HepG2 (cell line): ENCODE results near the gene RIN3. TPM values are rescaled to one million over a fixed set of nuclear protein-coding genes. Genes with fewer than 3 reads are reported as not detected.

ENCODE experiments used
- ARID3A ChIP-seq: IDR thresholded peaks from 2 replicates; pipeline ENCODE4 v1.6.1; 2012; ENCODE audit warnings: low read depth, low read length, improper control_type of control experiment
- ATF2 ChIP-seq: sonication (generic); formaldehyde crosslinking; IDR thresholded peaks from 2 replicates; pipeline ENCODE4 v1.4.0; 2020; ENCODE audit warnings: missing genetic modification reagents
- E2F5 ChIP-seq: sonication (generic); formaldehyde crosslinking; conservative IDR thresholded peaks from 2 replicates; pipeline ENCODE4 v1.4.0; 2020; ENCODE audit warnings: missing genetic modification reagents
- HDAC1 ChIP-seq: sonication (generic); formaldehyde crosslinking; IDR thresholded peaks from 2 replicates; pipeline ENCODE4 v1.5.1; 2020; ENCODE audit warnings: mild to moderate bottlenecking, missing genetic modification reagents
- HMG20A ChIP-seq: IDR thresholded peaks from 2 replicates; pipeline ENCODE4 v1.6.1; 2016; ENCODE audit warnings: borderline replicate concordance
- HOXA3 ChIP-seq: sonication (generic); formaldehyde crosslinking; IDR thresholded peaks from 2 replicates; pipeline ENCODE4 v1.5.0; 2020; ENCODE audit warnings: missing genetic modification reagents
- JUNB ChIP-seq: sonication (generic); formaldehyde crosslinking; IDR thresholded peaks from 2 replicates; pipeline ENCODE4 v1.8.0; 2022; ENCODE audit warnings: missing genetic modification reagents, mild to moderate bottlenecking, borderline replicate concordance
- MLLT10 ChIP-seq: sonication (generic); formaldehyde crosslinking; IDR thresholded peaks from 2 replicates; pipeline ENCODE4 v1.4.0; 2020; ENCODE audit warnings: missing genetic modification reagents
- MLX ChIP-seq: IDR thresholded peaks from 2 replicates; pipeline ENCODE4 v1.6.1; 2016
- RXRA ChIP-seq: sonication (generic); formaldehyde crosslinking; IDR thresholded peaks from 2 replicates; pipeline ENCODE4 v1.5.1; 2020; ENCODE audit warnings: missing genetic modification reagents
- SIX1 ChIP-seq: sonication (generic); formaldehyde crosslinking; IDR thresholded peaks from 2 replicates; pipeline ENCODE4 v1.4.0; 2020; ENCODE audit warnings: missing genetic modification reagents, borderline replicate concordance
- SRF ChIP-seq: IDR thresholded peaks from 2 replicates; pipeline ENCODE4 v1.6.1; 2011; ENCODE audit warnings: mild to moderate bottlenecking, low read depth, low read length, moderate library complexity
- SRY ChIP-seq: sonication (generic); formaldehyde crosslinking; IDR thresholded peaks from 2 replicates; pipeline ENCODE4 v1.8.0; 2022; ENCODE audit warnings: mild to moderate bottlenecking, missing genetic modification reagents
- TBL1XR1 ChIP-seq: fragments of 150-350 bp; IDR thresholded peaks from 2 replicates; pipeline ENCODE4 v1.6.1; 2014; ENCODE audit warnings: borderline replicate concordance, low read length; ENCODE audit not compliant: partially characterized antibody
- ZBTB21 ChIP-seq: sonication (generic); formaldehyde crosslinking; IDR thresholded peaks from 2 replicates; pipeline ENCODE4 v1.4.0; 2020; ENCODE audit warnings: missing genetic modification reagents
- ZBTB26 ChIP-seq: IDR thresholded peaks from 2 replicates; pipeline ENCODE4 v1.6.1; 2016; ENCODE audit warnings: missing compliant biosample characterization, missing genetic modification reagents, borderline replicate concordance
- ZBTB3 ChIP-seq: sonication (generic); formaldehyde crosslinking; IDR thresholded peaks from 2 replicates; pipeline ENCODE4 v1.4.0; 2020; ENCODE audit warnings: low read depth, mild to moderate bottlenecking, moderate library complexity, missing genetic modification reagents, borderline replicate concordance
- ZFP90 ChIP-seq: sonication (generic); formaldehyde crosslinking; IDR thresholded peaks from 2 replicates; pipeline ENCODE4 v1.8.0; 2022; ENCODE audit warnings: missing genetic modification reagents, mild to moderate bottlenecking, inconsistent platforms, borderline replicate concordance
- ZKSCAN8 ChIP-seq: IDR thresholded peaks from 2 replicates; pipeline ENCODE4 v1.6.1; 2016; ENCODE audit warnings: borderline replicate concordance, missing genetic modification reagents, missing compliant biosample characterization
- ZNF34 ChIP-seq: sonication (generic); formaldehyde crosslinking; IDR thresholded peaks from 2 replicates; pipeline ENCODE4 v1.4.0; 2020; ENCODE audit warnings: mild to moderate bottlenecking, missing genetic modification reagents, borderline replicate concordance
- ZNF710 ChIP-seq: sonication (generic); formaldehyde crosslinking; IDR thresholded peaks from 2 replicates; pipeline ENCODE4 v1.5.0; 2020; ENCODE audit warnings: mild to moderate bottlenecking, missing genetic modification reagents, borderline replicate concordance
- polyA plus RNA-seq, 8 experiments: library from polyadenylated mRNA; depleted of rRNA in 3 of 8; stranded (reverse) in 7 of 8; unstranded in 1 of 8; fragments of >200 nt; fragmentation: Illumina TruSeq in 4 of 8; extraction: Trizol in 4 of 8; gene quantifications; 2 replicates each; pipeline versions ENCODE4 v1.2.1 to v1.2.3, GENCODE V29; 2011 to 2016; ENCODE audit warnings: low read depth in 4 of 8, missing spikeins in 1 of 8, mixed read lengths in 1 of 8; ENCODE audit not compliant: insufficient read depth in 1 of 8
- total RNA-seq, 5 experiments: library from RNA; depleted of rRNA; stranded (reverse); fragments of >200 nt; fragmentation: Illumina TruSeq; extraction: Trizol; gene quantifications; 2 replicates each; pipeline ENCODE4 v1.2.3, GENCODE V29; 2016; ENCODE audit warnings: low read depth in 1 of 5

Gene RIN3
- total and polyA plus RNA-seq, 2 of the 13 experiments (the other 11 are each of a cell fraction or from before 2014, with no cell fraction given) = 2.3 to 3.6 TPM

- no peak for TF ChIP-seq E2F5 (CRISPR knock-in tag)
- TF ChIP-seq ZFP90 (CRISPR knock-in tag) = no peak
- no peak for TF ChIP-seq MLLT10 (CRISPR knock-in tag)
- peak; percentile 96 for TF ChIP-seq SIX1 (CRISPR knock-in tag)
- TF ChIP-seq ATF2 = peak; percentile 99
- peak; percentile 82; the same call in 1 of the 2 replicates for TF ChIP-seq JUNB (CRISPR knock-in tag)
- peak; percentile 56; the same call in 1 of the 2 replicates for TF ChIP-seq ZKSCAN8
- TF ChIP-seq RXRA (CRISPR knock-in tag) = peak; percentile 98
- peak; percentile 46; the same call in 1 of the 2 replicates for TF ChIP-seq ZNF710 (CRISPR knock-in tag)
- TF ChIP-seq HOXA3 (CRISPR knock-in tag) = 0 out of 2 replicates have a peak, but pooled peaks have one; percentile 52
- peak; percentile 85; the same call in 1 of the 2 replicates for TF ChIP-seq HMG20A
- 0 out of 2 replicates have a peak, but pooled peaks have one; percentile 16 for TF ChIP-seq ZBTB21
- TF ChIP-seq HDAC1 (CRISPR knock-in tag) = peak; percentile 75
- TF ChIP-seq TBL1XR1 = peak; percentile 60
- TF ChIP-seq SRF = 0 out of 2 replicates have a peak, but pooled peaks have one; percentile 16
- TF ChIP-seq ARID3A = peak; percentile 8; the same call in 1 of the 2 replicates
- TF ChIP-seq ZNF34 = no peak
- peak; percentile 36; the same call in 1 of the 2 replicates for TF ChIP-seq MLX (CRISPR knock-in tag)
- TF ChIP-seq ZBTB3 = 0 out of 2 replicates have a peak, but pooled peaks have one; percentile 45
- no peak for TF ChIP-seq SRY (CRISPR knock-in tag)
- peak; percentile 26; the same call in 1 of the 2 replicates for TF ChIP-seq ZBTB26
These were observed 9.7 kb upstream of the RIN3 start (continued) for GRCh38 chr14:92503756-92504491.
